NAMALWA (cell line): Measurements from ENCODE around the gene LRRC4B.
"Not testable (repeated sequence)": the region's sequence is repeated elsewhere in the genome, so short reads cannot be mapped to it uniquely, and the experiment has no call there.

Experiments
- DNase-seq: peaks from one replicate; pipeline ENCODE4 v3.0.0-alpha.2; 2015; ENCODE audit warnings: low spot score

LRRC4B gene

GRCh38 chr19:50486823-50487515 lies 81.3 kb downstream of the LRRC4B start:
- DNase-seq: peak; percentile 91

- no peak for DNase-seq
These were observed 82.8 kb downstream of the LRRC4B start for GRCh38 chr19:50485284-50485955.

- no peak for DNase-seq
These were observed 85.3 kb downstream of the LRRC4B start for GRCh38 chr19:50482916-50483315.

- DNase-seq: no peak
These were observed 85.9 kb downstream of the LRRC4B start for GRCh38 chr19:50482271-50482855.

- DNase-seq: no peak
These were observed 86.7 kb downstream of the LRRC4B start for GRCh38 chr19:50481351-50482149.

- DNase-seq: no peak
These were observed 87.7 kb downstream of the LRRC4B start for GRCh38 chr19:50480281-50481111.

GRCh38 chr19:50479761-50480251 lies 88.4 kb downstream of the LRRC4B start:
- no peak for DNase-seq

GRCh38 chr19:50478901-50479715 lies 89.1 kb downstream of the LRRC4B start:
- peak; percentile 41 for DNase-seq

GRCh38 chr19:50477751-50478515 lies 90.3 kb downstream of the LRRC4B start:
- DNase-seq: no peak

GRCh38 chr19:50476907-50477238 lies 91.4 kb downstream of the LRRC4B start:
- DNase-seq: no peak

- DNase-seq: peak; percentile 97
These were observed 91.9 kb downstream of the LRRC4B start, which contains the start of the genes EMC10 and GARIN5A for GRCh38 chr19:50476224-50476906. Gene EMC10 (plus strand): TSS chr19:50476507. CDS start chr19:50476545, 38 bp downstream. Gene GARIN5A (minus strand): TSS chr19:50476848. CDS start chr19:50476388, 460 bp downstream.

GRCh38 chr19:50475736-50476223 lies 92.5 kb downstream of the LRRC4B start:
- no peak for DNase-seq

GRCh38 chr19:50475101-50475568 lies 93.1 kb downstream of the LRRC4B start:
- no peak for DNase-seq

GRCh38 chr19:50473336-50473735 lies 94.9 kb downstream of the LRRC4B start:
- DNase-seq: not testable (repeated sequence)

- no peak for DNase-seq
These were observed 99.4 kb downstream of the LRRC4B start for GRCh38 chr19:50468818-50469217.

- no peak for DNase-seq
These were observed 100.7 kb downstream of the LRRC4B start for GRCh38 chr19:50467566-50467965.
